ENCODE results near the gene SMYD3. TPM values are rescaled to one million over a fixed set of nuclear protein-coding genes. Genes with fewer than 3 reads are reported as not detected.

Gene SMYD3
- total and polyA plus RNA-seq, 8 donors, result 20.4 to 35.1 (median 24.3) TPM

GRCh38 chr1:245840971-245841370, 666.1 kb downstream of the SMYD3 start:
- H3K27me3 ChIP-seq, result no peaks in the 10 kb centered on the region
- intact Hi-C loops (cut with DNase I), result no loop called here
- H3K9me3 ChIP-seq, result no peaks in the 10 kb centered on the region
- DNase-seq, result no peak
- no peak for TF ChIP-seq CTCF (IDR thresholded peaks at IDR 0.05)
- no peak overlapping the region for H3K4me3 ChIP-seq
- no peaks in the 10 kb centered on the region for H3K4me1 ChIP-seq
- H3K36me3 ChIP-seq, result no peaks in the 10 kb centered on the region
- H3K27ac ChIP-seq, result no peak overlapping the region
- ATAC-seq, result no peak

- Histone ChIP-seq H3K4me3 (no peak overlapping the region), H3K36me3 (no peaks in the 10 kb centered on the region), H3K27ac (no peak overlapping the region), H3K4me1 (no peaks in the 10 kb centered on the region), H3K27me3 (no peaks in the 10 kb centered on the region), H3K9me3 (no peaks in the 10 kb centered on the region)
- ATAC-seq, result no peak
- no peak for TF ChIP-seq CTCF (IDR thresholded peaks at IDR 0.05)
- intact Hi-C loops (cut with DNase I), result no loop called here
- DNase-seq, result no peak
These were observed 669.4 kb downstream of the SMYD3 start for GRCh38 chr1:245837718-245838117.

- no peak overlapping the region for H3K27ac ChIP-seq
- H3K4me1 ChIP-seq, result no peaks in the 10 kb centered on the region
- intact Hi-C loops (cut with DNase I), result no loop called here
- H3K4me3 ChIP-seq, result no peak overlapping the region
- DNase-seq, result no peak
- no peak for ATAC-seq
- no peaks in the 10 kb centered on the region for H3K27me3 ChIP-seq
- no peaks in the 10 kb centered on the region for H3K36me3 ChIP-seq
- TF ChIP-seq CTCF (IDR thresholded peaks at IDR 0.05), result no peak
- no peaks in the 10 kb centered on the region for H3K9me3 ChIP-seq
These were observed 671.7 kb downstream of the SMYD3 start for GRCh38 chr1:245835386-245835785.

- H3K4me1 ChIP-seq, result no peaks in the 10 kb centered on the region
- DNase-seq (no peak), ATAC-seq (no peak)
- intact Hi-C loops (cut with DNase I), result no loop called here
- H3K36me3 ChIP-seq, result no peaks in the 10 kb centered on the region
- no peak for TF ChIP-seq CTCF (IDR thresholded peaks at IDR 0.05)
- H3K9me3 ChIP-seq, result no peaks in the 10 kb centered on the region
- H3K4me3 ChIP-seq, result no peak overlapping the region
- no peaks in the 10 kb centered on the region for H3K27me3 ChIP-seq
- H3K27ac ChIP-seq, result no peak overlapping the region
These were observed 673.1 kb downstream of the SMYD3 start for GRCh38 chr1:245834002-245834401.

GRCh38 chr1:245832771-245833527, 674.1 kb downstream of the SMYD3 start:
- no peak for DNase-seq
- no peak overlapping the region for H3K4me3 ChIP-seq
- no peaks in the 10 kb centered on the region for H3K27me3 ChIP-seq
- no peaks in the 10 kb centered on the region for H3K9me3 ChIP-seq
- no peak overlapping the region for H3K27ac ChIP-seq
- intact Hi-C loops (cut with DNase I), result no loop called here
- no peak for TF ChIP-seq CTCF (IDR thresholded peaks at IDR 0.05)
- ATAC-seq, result no peak
- no peaks in the 10 kb centered on the region for H3K36me3 ChIP-seq
- H3K4me1 ChIP-seq, result no peaks in the 10 kb centered on the region
